HG02970 (cell line): ENCODE measurements around the gene MTFMT.
"Not testable (repeated sequence)": the region's sequence is repeated elsewhere in the genome, so short reads cannot be mapped to it uniquely, and the experiment has no call there.

Experiments
- ATAC-seq: cut with Tn5 transposase; IDR thresholded peaks from one replicate; pipeline ENCODE4 v1.9.1; 2021; ENCODE audit warnings: mild to moderate bottlenecking, moderate library complexity, moderate number of reproducible peaks; ENCODE audit not compliant: unreplicated experiment, low FRiP score

The MTFMT gene

DNA sequence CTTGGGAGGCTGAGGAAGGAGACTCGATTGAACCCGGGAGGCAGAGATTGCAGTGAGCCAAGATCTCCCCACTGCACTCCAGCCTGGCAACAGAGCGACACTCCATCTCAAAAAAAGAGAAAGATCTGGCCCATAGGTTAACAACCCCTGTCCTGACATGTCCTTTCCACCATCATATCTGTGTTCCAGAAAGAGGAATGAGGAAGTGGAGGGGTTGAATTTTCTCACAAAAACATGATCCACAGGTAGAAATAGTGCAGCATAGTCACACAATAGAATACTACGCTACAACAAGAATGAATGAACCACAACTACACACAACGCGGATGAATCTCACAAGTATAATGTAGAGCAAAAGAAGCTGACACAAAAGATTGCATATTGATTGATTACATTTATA lies 11.0 kb upstream of the MTFMT start:
- no peak for ATAC-seq

DNA sequence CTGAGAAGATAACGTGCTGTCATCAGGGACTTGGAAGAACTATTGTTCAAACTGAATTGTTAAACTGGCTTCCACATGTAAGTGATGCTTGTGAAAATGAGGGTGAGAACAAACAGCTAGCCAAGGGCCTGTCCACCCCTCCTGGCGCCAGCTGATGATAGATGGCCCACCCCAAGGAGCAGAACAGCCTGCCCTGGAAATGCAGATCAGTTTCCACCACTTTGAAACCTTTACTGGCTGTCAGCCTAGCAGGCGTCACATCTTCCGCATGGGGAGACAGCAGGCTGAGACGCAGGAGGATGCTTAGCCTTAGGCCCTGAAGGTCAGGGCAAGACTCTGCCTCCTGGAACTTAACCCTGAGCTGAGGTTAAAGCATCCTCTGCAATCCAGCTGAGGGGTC lies 9.4 kb upstream of the MTFMT start:
- ATAC-seq = no peak

DNA sequence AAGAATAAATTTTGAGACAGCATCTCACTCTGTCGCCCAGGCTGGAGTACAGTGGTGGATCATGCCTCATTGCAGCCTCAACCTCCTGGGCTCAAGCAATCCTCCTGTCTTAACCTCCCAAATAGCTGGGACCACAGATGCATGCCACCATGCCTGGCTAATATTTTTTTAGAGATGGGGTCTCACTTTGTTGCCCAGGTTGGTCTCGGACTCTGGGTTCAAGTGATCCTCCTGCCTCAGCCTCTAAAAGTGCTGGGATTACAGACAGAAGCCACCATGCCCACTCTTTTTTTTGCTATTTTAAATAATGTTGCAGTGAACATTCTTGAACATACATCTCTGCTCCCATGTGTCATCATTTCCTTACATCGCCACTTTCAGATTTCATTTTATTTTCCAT lies 9.0 kb upstream of the MTFMT start:
- no peak for ATAC-seq

DNA sequence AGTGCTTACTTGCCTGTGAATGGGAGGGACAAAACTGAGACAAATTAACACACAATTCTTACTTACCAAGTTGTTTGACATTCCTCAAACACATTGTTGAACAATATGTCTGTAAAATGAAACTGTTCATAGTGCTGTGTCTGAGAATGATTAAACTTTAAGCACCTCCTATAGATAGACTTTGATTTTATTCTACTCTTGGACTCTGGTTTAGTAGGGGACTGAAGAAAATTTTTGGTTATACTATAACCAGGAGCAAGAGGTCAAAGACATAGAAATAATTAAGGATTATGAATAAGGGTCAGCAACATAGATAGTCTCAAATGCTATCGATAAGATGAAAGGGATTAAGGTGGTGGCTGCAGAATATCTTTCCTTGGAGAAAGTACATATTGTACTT lies 7.9 kb upstream of the MTFMT start:
- no peak for ATAC-seq

DNA sequence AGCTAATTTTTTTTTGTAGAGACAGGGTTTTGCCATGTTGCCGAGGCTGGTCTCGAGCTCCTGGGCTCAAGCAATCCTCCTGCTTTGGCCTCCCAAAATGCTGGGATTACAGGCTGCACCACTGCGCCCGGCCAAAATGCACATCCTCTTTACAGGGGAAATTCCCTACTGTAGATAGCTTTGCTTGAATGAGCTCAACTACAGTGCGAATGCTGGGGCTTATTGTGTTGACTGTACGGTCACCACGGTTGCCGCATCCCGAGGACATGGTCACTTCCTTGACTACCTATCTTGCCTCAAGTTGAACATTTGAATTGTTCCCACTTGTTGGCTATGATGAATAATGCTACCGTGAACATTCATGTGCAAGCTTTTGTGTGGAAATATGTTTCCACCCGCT lies 5.3 kb upstream of the MTFMT start:
- ATAC-seq = no peak

DNA sequence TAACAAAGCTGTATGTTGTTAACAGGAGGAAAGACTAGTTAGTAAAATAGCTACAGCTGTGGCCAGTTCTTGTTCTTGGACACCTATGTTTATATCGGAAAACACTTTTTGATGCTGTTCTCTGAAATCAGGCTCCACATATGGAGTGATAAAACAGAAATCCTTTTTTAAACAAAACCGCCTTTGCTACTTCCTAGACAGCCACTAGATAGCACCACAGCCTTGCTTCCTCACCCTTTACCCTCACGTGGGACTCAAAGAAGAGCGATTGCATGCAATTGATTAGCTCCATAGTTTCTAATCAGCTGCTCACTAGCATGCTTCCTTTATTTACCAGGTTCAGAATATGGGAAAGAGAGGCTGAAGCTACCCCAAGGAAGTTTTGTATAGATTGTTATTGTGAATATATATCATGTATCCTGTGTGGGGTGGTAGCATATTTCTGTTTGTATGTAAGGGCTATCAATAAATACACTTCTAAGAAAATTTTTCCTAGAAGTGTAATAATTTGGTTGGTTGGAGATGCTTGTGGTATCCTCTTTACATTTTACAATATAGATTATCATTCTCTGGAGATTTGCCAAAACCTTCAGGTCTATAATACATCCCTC lies 4.3 kb upstream of the MTFMT start:
- no peak for ATAC-seq

DNA sequence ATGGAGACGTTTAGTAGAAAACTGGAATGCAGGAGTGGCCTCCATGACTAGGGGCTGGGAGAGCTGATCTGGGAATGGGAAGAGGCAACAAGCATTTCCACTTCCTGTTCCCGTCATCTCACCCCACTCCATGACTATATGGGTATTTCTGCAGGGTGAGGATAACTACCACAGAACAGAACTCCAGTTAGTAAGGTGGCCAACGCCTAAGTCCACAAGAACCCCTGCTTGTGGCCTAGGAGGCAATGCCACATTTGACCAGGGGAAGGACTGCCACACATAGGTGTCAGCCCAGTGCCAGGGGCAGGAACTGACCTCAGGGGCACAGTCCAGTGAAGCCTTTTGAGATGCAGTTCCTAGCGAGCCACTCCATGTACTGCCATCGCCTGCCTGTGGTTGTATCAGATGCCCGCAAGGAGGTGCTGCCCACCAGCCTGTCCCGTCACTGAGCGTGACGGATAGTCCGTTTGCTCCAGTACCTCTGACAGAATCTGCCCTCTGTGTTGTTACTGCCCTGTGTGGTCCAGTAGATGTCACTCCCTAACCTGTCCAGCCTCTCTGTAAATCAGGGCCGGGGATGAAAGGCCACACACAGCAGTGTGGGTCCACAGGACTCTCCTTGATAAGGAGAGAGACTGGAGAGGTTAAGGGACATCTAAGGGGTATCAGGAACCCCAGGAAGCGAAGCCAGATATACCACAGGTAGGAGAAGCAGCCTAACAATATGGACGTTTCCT lies 3.5 kb upstream of the MTFMT start:
- no peak for ATAC-seq

DNA sequence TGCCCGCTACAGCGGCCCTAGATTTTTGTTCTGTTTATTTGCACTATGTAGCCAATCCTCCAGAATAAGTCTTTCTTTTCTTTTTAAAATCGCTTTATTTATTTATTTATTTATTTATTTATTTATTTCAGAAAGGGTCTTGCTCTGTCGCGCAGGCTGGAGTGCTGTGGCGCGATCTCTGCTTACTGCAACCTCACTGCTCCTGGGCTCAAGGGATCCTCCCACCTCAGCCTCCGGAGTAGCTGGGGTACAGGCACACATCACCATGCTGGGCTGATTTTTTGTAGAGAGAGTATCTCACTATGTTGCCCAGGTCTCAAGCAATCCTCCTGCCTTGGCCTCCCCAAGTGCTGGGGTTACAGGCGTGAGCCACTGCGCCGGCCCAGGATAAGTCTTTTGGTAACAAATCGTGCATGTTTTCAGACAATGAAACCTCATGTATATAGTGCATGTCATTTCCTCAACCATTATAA lies 333 bp upstream of the MTFMT start:
- ATAC-seq = no peak

DNA sequence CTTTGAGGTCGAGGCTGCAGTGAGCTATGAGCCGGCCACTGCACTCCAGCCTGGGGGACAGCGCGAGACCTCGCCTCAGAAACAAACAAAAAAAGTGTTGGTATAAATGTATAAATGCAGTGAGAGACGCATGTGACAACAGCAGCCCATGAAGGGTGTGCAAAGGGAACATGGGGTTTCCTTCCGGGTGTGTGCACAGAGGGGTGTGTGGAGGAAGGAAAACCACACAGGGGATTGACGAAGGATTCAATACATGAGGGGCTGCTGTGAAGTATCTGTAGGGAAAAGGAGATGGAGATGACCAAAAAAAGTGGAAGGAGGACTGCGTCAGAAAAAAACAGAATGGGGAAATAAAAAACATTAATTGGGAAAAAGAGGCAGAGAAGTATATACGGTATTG lies 1.1 kb downstream of the MTFMT start:
- ATAC-seq = no peak

DNA sequence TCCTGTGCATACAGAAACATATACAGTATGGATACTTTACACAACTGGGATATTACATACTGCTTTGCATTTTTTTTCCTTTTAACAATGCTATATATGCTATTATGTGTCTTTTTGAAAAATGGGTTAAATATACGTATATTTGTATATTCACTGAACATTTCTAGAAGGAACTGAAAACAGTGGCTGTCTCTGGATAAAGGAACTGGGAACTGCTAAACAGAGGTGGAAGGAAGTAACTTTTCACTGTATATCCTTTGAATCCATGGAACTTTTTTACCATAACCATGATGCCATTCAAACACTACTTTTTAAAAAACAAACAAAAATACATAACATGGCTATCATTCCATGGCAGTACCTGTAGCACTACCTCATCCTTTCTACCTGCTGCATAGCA lies 1.8 kb downstream of the MTFMT start:
- ATAC-seq = no peak

DNA sequence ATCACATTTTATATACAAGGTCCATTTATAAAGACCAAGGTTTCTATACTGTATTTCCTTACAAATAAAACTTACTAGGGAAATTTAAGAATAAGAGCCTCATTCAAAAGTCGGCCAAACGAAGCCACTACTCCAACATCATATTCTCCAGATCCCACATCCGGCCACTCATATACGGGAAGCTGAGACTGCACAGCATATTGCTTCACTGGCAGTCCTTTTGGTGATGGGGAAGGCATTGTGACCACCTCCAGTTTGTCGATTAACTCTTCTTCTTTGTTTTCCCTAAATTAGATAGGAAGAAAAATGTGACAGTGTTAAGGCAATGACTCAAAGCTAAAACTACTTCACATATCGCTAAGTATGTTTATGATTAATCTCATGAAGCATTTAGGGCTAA lies 2.7 kb downstream of the MTFMT start:
- ATAC-seq = no peak

DNA sequence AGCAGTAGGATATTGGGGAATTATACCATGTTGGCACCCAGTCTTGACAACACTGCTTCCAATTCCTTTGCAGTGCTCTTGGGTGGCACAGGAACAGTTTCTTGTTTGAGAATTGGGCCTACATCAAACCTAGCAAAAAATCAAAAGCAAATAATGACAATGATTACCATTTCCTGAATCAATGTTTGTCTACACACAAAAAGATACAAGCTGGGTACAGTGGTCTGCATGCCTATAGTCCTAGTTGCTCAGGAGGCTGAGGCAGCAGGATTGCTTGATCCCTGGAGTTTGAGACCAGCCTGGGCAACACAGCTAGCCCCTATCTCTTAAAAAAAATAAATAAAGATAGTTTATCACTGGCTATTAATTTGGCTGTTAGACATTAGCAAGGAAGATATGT lies 8.0 kb downstream of the MTFMT start:
- ATAC-seq = no peak

DNA sequence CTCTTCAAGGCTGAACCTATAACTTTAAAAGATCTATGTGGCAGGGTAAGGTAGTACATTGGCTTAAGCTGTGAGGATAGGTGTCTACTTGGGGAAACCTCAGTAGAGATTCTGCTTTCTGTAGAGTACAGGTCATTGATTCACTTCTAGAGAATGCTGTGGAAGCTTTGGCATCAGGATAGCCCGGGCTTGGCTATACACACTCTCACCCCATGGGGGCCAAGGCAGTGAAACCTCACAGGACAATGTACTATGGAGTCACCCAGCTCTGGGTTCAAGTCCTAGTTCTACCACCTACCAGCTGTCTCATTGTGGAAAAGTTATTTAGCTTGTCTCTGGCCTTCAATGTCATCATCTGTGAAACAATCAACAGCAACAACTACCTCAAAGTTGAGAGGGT lies 9.0 kb downstream of the MTFMT start:
- ATAC-seq = no peak

DNA sequence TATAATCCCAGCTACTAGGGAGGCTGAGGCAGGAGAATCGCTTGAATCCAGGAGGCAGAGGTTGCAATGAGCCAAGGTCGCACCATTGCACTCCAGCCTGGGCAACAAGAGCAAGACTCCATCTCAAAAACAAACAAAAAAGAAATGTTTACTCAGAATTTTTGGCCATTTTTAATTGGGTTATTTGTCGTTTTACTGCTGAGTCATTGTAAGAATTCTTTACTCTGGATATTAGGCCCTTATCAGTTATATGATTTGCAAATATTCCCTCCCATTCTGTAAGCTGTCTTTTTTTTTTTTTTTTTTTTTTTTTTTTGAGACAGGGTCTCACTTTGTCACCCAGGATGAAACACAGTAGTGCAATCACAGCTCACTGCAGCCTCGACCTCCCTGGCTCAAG lies 18.2 kb downstream of the MTFMT start:
- ATAC-seq = not testable (repeated sequence)

DNA sequence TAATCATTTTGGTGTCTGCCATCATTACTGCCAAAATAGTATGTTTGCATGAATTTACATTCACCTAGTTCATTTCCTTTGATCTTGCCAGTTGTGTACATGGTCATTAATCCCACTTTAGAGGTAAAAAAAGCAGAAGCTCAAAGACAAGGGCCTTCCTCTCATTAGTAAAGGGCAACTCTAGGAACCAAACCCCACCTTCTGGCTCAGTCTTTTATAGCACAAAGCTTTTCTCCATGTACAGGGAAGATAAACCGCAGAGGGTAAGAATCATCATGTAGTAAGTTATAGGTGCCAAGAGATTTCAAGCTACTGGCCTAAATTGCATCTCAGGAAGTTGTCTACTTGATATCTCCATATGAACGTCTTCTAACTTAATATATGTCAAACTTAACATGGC lies 20.5 kb downstream of the MTFMT start:
- no peak for ATAC-seq

DNA sequence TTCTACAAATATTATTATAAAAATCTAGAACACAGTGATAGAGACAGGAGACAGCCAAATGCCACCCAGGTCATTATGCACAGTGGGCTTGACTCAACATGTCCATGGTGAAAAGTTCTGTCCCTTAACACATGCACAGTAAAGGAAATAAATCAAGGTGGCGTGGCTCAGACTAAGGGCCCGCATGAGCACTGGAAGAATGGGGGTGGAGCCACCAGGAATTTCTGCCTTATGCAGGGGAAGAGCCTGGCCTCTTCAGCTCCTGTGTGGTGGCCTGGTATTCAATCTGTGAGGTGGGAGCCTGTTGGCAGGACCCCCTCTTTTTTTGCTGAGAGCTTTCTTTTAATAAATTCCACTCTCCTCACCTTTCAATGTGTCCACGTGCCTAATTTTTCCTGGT lies 22.6 kb downstream of the MTFMT start:
- no peak for ATAC-seq

DNA sequence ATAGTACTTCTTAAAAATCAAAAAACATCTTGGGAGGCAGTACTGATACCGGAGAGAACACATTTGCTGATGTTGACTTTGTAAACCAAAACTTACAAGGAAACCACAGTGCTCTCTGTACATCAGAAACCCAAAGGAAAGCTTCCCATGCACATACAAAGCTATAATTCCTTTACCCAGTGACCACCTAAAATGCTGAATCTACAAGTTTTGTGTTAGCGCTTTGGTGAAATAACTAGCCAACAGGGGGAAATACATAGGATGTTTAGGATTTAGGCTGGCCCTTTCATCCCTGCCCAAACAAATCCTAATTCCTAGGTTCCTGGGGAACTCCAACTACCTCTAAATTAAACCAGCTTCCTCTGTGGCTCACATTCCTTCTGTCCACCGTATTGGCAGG lies 24.4 kb downstream of the MTFMT start:
- ATAC-seq = no peak

DNA sequence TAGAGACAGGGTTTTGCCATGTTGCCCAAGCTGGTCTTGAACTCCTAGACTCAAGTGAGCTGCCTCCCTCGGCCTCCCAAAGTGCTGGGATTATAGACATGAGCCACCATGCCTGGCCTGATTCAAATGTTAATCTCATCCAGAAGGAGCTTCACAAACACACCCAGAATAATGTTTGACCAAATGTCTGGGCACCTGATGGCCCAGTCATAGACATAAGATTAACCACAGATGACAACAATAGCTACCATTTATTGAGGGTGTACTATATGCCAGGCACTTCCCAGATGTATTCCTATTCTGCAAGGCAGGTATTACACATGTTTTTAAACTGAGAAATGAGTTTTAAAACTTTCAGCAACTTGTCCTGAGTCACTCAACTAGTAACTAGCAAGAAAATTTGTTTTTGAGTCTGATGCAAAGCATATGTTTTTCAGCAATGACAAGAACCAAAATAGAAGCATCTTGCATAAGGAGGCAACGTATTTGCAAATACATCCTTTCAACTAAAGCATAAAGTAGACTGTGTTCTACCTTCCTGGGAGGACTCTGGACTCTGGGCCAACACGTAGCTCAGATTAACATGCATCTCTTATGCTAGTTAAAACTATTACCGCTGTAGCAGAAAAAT lies 31.6 kb downstream of the MTFMT start:
- ATAC-seq = no peak

DNA sequence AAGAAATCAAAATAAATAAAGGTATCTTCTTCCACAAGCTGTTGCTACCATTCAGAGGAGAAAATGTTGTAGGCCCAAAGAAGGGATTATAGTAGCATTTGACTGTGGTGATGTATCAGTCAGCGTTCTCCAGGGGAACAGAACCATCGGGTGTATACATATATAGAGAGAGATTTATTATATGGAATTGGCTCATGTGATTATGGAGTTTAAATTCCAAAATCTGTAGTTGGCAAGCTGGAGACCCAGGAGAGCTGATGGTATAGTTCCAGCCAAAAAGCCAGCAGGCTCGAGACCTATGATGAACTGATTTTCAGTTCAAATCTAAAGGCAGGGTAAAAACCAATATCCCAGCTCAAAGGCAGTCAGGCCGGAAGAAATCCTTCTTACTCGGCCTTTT lies 32.4 kb downstream of the MTFMT start:
- no peak for ATAC-seq

DNA sequence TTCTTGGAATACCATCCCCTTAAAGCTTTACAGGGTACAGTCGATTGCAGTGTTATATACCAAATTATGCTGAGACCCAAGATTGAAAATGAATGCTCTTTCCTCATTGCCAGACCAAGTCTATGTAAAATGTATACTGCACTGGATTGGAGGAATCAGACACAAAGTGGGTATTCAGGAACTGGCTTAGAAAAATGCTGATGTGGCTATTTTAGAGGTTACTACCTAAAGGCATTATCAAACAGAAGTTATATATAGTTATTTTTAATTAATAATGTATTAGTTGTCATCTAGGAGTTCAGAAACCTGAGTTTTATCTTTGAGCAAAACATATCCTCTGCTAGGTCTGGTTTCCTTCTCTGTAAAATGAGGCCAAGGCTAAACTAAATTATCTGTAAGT lies 36.1 kb downstream of the MTFMT start:
- no peak for ATAC-seq

DNA sequence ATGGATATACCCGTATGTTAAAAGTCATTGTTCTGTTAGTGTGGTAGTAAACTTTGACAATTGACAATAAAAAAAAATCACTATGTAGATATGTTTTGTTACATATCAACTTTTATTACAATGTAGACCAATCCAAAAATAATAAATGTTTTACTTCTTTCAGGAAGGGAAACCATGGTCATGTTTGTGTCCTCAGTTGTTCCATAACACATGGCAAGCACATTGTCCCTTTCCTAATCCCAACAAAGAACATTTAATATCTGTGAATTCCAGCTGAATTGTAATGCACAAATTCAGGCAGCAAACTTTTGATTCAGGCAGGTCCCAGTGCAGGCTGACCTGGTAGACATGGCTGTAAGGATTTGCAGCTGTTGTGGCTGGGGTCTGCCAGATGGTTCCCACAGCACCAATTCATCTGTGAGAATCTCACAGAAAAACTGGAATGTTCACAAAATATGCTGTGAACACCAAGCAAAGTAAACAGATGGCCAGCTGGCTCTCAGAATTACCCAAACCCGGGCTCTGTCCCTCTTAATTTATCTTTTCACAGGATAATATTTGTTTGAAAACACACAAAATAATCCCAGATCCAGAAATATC lies 37.8 kb downstream of the MTFMT start:
- no peak for ATAC-seq

DNA sequence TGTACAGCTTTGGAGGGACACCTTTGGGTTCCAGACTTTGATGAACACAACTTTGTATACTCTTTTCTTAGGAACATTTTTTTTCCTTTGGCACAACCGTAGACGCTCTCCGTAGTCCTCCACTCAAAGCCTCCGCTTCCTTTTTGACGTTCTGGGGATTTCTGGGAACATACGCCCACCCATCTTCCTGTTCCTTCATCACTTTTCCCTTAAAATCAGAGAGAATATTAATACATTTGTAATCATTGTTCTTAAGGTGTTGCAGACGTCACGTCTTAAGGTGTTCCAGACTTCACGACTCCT lies 39.3 kb downstream of the MTFMT start:
- ATAC-seq = no peak
